ENCODE data around the gene ASB16.

GRCh38 chr17:44214896-44215295, 44.4 kb downstream of the ASB16 start:
- no peak for TF ChIP-seq CTCF (IDR thresholded peaks at IDR 0.05)
- TF ChIP-seq POLR2A (IDR thresholded peaks at IDR 0.05), result no peak
